ENCODE data around the gene SNX21.
"Not testable (repeated sequence)": the region's sequence is repeated elsewhere in the genome, so short reads cannot be mapped to it uniquely, and the experiment has no call there.

Gene SNX21

GRCh38 chr20:45833030-45833882, at the start of gene SNX21:
SNX21 (plus strand) TSS chr20:45833799; CDS start chr20:45833920, 121 bp downstream.
- no peak for TF ChIP-seq CTCF (IDR thresholded peaks at IDR 0.05)
- no peaks in the 10 kb centered on the region for H3K27me3 ChIP-seq
- peaks cover 36 to 37% of the 10 kb centered on the region in 2 experiments for H3K4me1 ChIP-seq (ENCODE audit: control insufficient read depth in 1 of 2, insufficient read depth in 1 of 2, low read depth in 1 of 2, low read length in 1 of 2)
- H3K4me3 ChIP-seq (ENCODE audit: low read depth in 1 of 2, low read length in 1 of 2): peak within 1 kb of the TSS; percentile 84 to 90
- peak within 1 kb of the TSS; percentile 77 for H3K27ac ChIP-seq
- H3K36me3 ChIP-seq: peaks cover 1% of the 10 kb centered on the region
- no peaks in the 10 kb centered on the region for H3K9me3 ChIP-seq

- no peaks in the 10 kb centered on the region for H3K27me3 ChIP-seq
- no peak for TF ChIP-seq CTCF (IDR thresholded peaks at IDR 0.05)
Measured at GRCh38 chr20:45788351-45788750, 45.2 kb upstream of the SNX21 start.

GRCh38 chr20:45792317-45793118, 41.1 kb upstream of the SNX21 start:
- H3K27ac ChIP-seq: peak overlapping the region; percentile 100
- peaks cover 36% of the 10 kb centered on the region for H3K36me3 ChIP-seq
- no peaks in the 10 kb centered on the region for H3K27me3 ChIP-seq
- peak overlapping the region; percentile 77 to 87 for H3K4me3 ChIP-seq (ENCODE audit: low read depth in 1 of 2, low read length in 1 of 2)
- TF ChIP-seq CTCF (IDR thresholded peaks at IDR 0.05): no peak
- H3K9me3 ChIP-seq: no peaks in the 10 kb centered on the region
- H3K4me1 ChIP-seq (ENCODE audit: control insufficient read depth in 1 of 2, insufficient read depth in 1 of 2, low read depth in 1 of 2, low read length in 1 of 2): peaks cover 19 to 22% of the 10 kb centered on the region in 2 experiments

More at GRCh38 chr20:45788351-45788750, 45.2 kb upstream of the SNX21 start:
- H3K4me1 ChIP-seq (ENCODE audit: control insufficient read depth in 1 of 2, insufficient read depth in 1 of 2, low read depth in 1 of 2, low read length in 1 of 2): peaks cover 23 to 28% of the 10 kb centered on the region in 2 experiments
- H3K4me3 ChIP-seq (ENCODE audit: low read depth in 1 of 2, low read length in 1 of 2): no peak overlapping the region
- no peak overlapping the region for H3K27ac ChIP-seq
- no peaks in the 10 kb centered on the region for H3K36me3 ChIP-seq
- H3K9me3 ChIP-seq: no peaks in the 10 kb centered on the region

- Histone ChIP-seq H3K4me1 (ENCODE audit: control insufficient read depth in 1 of 2, insufficient read depth in 1 of 2, low read depth in 1 of 2, low read length in 1 of 2) (peaks cover 20 to 27% of the 10 kb centered on the region in 2 experiments), H3K27ac (no peak overlapping the region), H3K27me3 (no peaks in the 10 kb centered on the region), H3K4me3 (ENCODE audit: low read depth in 1 of 2, low read length in 1 of 2) (no peak overlapping the region), H3K9me3 (no peaks in the 10 kb centered on the region), H3K36me3 (peaks cover 47% of the 10 kb centered on the region)
- no peak for TF ChIP-seq CTCF (IDR thresholded peaks at IDR 0.05)
Measured at GRCh38 chr20:45796337-45797065, 37.1 kb upstream of the SNX21 start.

- not testable (repeated sequence) for H3K4me3 ChIP-seq (ENCODE audit: low read depth in 1 of 2, low read length in 1 of 2); H3K9me3 ChIP-seq; H3K27me3 ChIP-seq; H3K27ac ChIP-seq
- Histone ChIP-seq H3K36me3 (peaks cover 57% of the 10 kb centered on the region), H3K4me1 (ENCODE audit: control insufficient read depth in 1 of 2, insufficient read depth in 1 of 2, low read depth in 1 of 2, low read length in 1 of 2) (peaks cover 17 to 24% of the 10 kb centered on the region in 2 experiments)
Measured at GRCh38 chr20:45797510-45797909, 36.1 kb upstream of the SNX21 start.

GRCh38 chr20:45797955-45798354, 35.6 kb upstream of the SNX21 start:
- H3K4me3 ChIP-seq (ENCODE audit: low read depth in 1 of 2, low read length in 1 of 2); H3K27me3 ChIP-seq; H3K27ac ChIP-seq; H3K9me3 ChIP-seq: not testable (repeated sequence)
- H3K4me1 ChIP-seq (ENCODE audit: control insufficient read depth in 1 of 2, insufficient read depth in 1 of 2, low read depth in 1 of 2, low read length in 1 of 2): peaks cover 13 to 19% of the 10 kb centered on the region in 2 experiments
- peaks cover 62% of the 10 kb centered on the region for H3K36me3 ChIP-seq

Measured in neutrophil (primary cell).